Measurements from ENCODE around the gene GDA. TPM values are rescaled to one million over a fixed set of nuclear protein-coding genes. Genes with fewer than 3 reads are reported as not detected.

The GDA gene
- total RNA-seq, 1 experiment from 2014 or later = 3.6 TPM

DNA sequence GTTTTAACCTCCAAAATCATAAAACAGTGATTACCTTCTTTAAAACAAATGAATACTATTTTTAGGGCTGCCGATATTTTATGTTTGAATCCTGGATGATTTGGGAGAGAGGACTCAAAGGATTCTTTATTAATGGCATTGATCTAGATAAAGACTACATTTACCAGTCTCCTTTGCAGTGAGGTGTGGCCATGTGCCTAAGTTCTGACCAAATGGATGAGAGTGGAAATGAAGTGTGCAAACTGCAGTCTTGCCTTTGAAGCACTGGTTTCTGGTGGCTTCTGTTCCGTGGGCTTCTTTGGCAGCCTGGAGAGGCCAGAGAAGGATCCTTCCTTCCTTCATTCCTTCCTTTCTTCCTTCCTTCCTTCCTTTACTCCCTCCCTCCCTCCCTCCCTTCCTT lies 24.3 kb upstream of the GDA start:
- no peak overlapping the region for H3K14ac ChIP-seq (ENCODE audit: insufficient read depth, low read length)
- H3K18ac ChIP-seq (ENCODE audit: insufficient read length, low read depth, low read length) = no peak overlapping the region
- H3K79me1 ChIP-seq (ENCODE audit: insufficient read depth, low read depth, low read length, poor library complexity, severe bottlenecking) = no peaks in the 10 kb centered on the region
- no peak overlapping the region for H2AFZ ChIP-seq (ENCODE audit: low read length)
- H2BK20ac ChIP-seq (ENCODE audit: low read depth, low read length, poor library complexity, severe bottlenecking) = no peak overlapping the region
- no peaks in the 10 kb centered on the region for H3K4me1 Mint-ChIP-seq
- H3K4ac ChIP-seq (ENCODE audit: low read depth, low read length) = no peak overlapping the region
- no peaks in the 10 kb centered on the region for H3K36me3 Mint-ChIP-seq (ENCODE audit: insufficient read depth in 1 of 3, low read depth in 3 of 3)
- H4K5ac ChIP-seq (ENCODE audit: insufficient read length, low read depth, low read length) = no peak overlapping the region
- H3K27ac Mint-ChIP-seq = no peak overlapping the region
- H3T11ph ChIP-seq (ENCODE audit: low read length) = no peak overlapping the region
- H3K4me3 Mint-ChIP-seq = no peak overlapping the region
- H3K23ac ChIP-seq (ENCODE audit: insufficient read length, low read depth, low read length) = no peak overlapping the region
- no peak overlapping the region for H2BK120ac ChIP-seq (ENCODE audit: low read depth, low read length, poor library complexity, severe bottlenecking)
- no peaks in the 10 kb centered on the region for H3K79me2 ChIP-seq (ENCODE audit: insufficient read depth, low read length)
- H3K9ac ChIP-seq (ENCODE audit: extremely low read depth, insufficient read length, low read length) = no peak overlapping the region
- no peak overlapping the region for H2BK15ac ChIP-seq (ENCODE audit: low read depth, low read length)
- no peak for TF ChIP-seq CTCF (conservative IDR thresholded peaks at IDR 0.05)
- no CpG with 5 or more reads among the region's 2 CpGs for WGBS (ENCODE audit: extremely low coverage, insufficient read length, low lambda C conversion rate)
- DNase-seq = no peak
- H3K9me3 Mint-ChIP-seq = no peaks in the 10 kb centered on the region
- H3K4me1 ChIP-seq (ENCODE audit: insufficient read depth, low read length) = no peaks in the 10 kb centered on the region
- no peak overlapping the region for H2AK5ac ChIP-seq (ENCODE audit: insufficient read length, low read length)
- no peaks in the 10 kb centered on the region for H4K20me1 ChIP-seq (ENCODE audit: control insufficient read depth, insufficient read depth, insufficient read length)
- H3K56ac ChIP-seq (ENCODE audit: insufficient read length, low read depth, low read length) = no peak overlapping the region
- H4K91ac ChIP-seq (ENCODE audit: insufficient read length, low read depth, low read length) = no peak overlapping the region
- no peaks in the 10 kb centered on the region for H3K27me3 ChIP-seq (ENCODE audit: insufficient read depth, low read length)
- H2BK5ac ChIP-seq (ENCODE audit: insufficient read length, low read length) = no peak overlapping the region
- no peak overlapping the region for H3K27ac ChIP-seq (ENCODE audit: insufficient read length, low read depth, low read length)
- H4K8ac ChIP-seq (replicated peaks; ENCODE audit: insufficient read length, low read depth, low read length) = no peak overlapping the region
- H3K4me2 ChIP-seq (ENCODE audit: insufficient read depth, insufficient read length, low read length) = no peak overlapping the region
- H3K9me3 ChIP-seq (ENCODE audit: control insufficient read depth, low read depth, low read length) = no peaks in the 10 kb centered on the region
- H2BK12ac ChIP-seq (ENCODE audit: insufficient read length, low read depth, low read length) = no peak overlapping the region
- no peaks in the 10 kb centered on the region; the same call in 1 of the 2 replicates for H3K27me3 Mint-ChIP-seq (ENCODE audit: low read depth)
- no peaks in the 10 kb centered on the region for H3K23me2 ChIP-seq (ENCODE audit: insufficient read length, low read depth, low read length, poor library complexity, severe bottlenecking)

Data from H9 (cell line).